COLO668 (cell line): ENCODE measurements around the gene ZER1.
"Not testable (repeated sequence)": the region's sequence is repeated elsewhere in the genome, so short reads cannot be mapped to it uniquely, and the experiment has no call there.

ENCODE experiments used
- DNase-seq: peaks from one replicate; lab custom pipeline; 2025; ENCODE audit not compliant: unreplicated experiment; lab: John Stamatoyannopoulos, UW

The ZER1 gene

GRCh38 chr9:128788445-128788844 lies 16.7 kb upstream of the ZER1 start:
- DNase-seq, result no peak

GRCh38 chr9:128787659-128788058 lies 15.9 kb upstream of the ZER1 start:
- DNase-seq, result no peak

- DNase-seq, result peak; percentile 90
Observed at GRCh38 chr9:128786681-128787601, 15.2 kb upstream of the ZER1 start, which contains the start of gene TBC1D13. Gene TBC1D13, plus strand, starts transcription at chr9:128787253. Its CDS starts 101 bp downstream, at chr9:128787354.

- DNase-seq, result no peak
Observed at GRCh38 chr9:128785427-128785826, 13.7 kb upstream of the ZER1 start.

- no peak for DNase-seq
Observed at GRCh38 chr9:128782669-128783068, 10.9 kb upstream of the ZER1 start.

GRCh38 chr9:128781187-128782070 lies 9.7 kb upstream of the ZER1 start:
- no peak for DNase-seq

- not testable (repeated sequence) for DNase-seq
Observed at GRCh38 chr9:128780093-128780492, 8.4 kb upstream of the ZER1 start.

- no peak for DNase-seq
Observed at GRCh38 chr9:128774804-128775203, 3.1 kb upstream of the ZER1 start.

GRCh38 chr9:128773049-128773448 lies 1.3 kb upstream of the ZER1 start:
- DNase-seq, result no peak

- DNase-seq, result peak; percentile 46
Observed at GRCh38 chr9:128771094-128771721, 519 bp downstream of the ZER1 start.

GRCh38 chr9:128770286-128771030 lies 1.3 kb downstream of the ZER1 start:
- DNase-seq, result no peak

GRCh38 chr9:128768606-128769005 lies 3.1 kb downstream of the ZER1 start:
- no peak for DNase-seq

GRCh38 chr9:128765499-128765898 lies 6.2 kb downstream of the ZER1 start:
- DNase-seq, result no peak

- DNase-seq, result no peak
Observed at GRCh38 chr9:128764361-128764760, 7.4 kb downstream of the ZER1 start.

- DNase-seq, result no peak
Observed at GRCh38 chr9:128762671-128763449, 8.9 kb downstream of the ZER1 start.

- DNase-seq, result no peak
Observed at GRCh38 chr9:128757602-128758001, 14.1 kb downstream of the ZER1 start.

GRCh38 chr9:128753627-128754026 lies 18.1 kb downstream of the ZER1 start:
- no peak for DNase-seq

GRCh38 chr9:128750926-128751595 lies 20.7 kb downstream of the ZER1 start:
- no peak for DNase-seq

- DNase-seq, result no peak
Observed at GRCh38 chr9:128747241-128747640, 24.5 kb downstream of the ZER1 start.
